Measurements from ENCODE around the gene SPIC. TPM values are rescaled to one million over a fixed set of nuclear protein-coding genes. Genes with fewer than 3 reads are reported as not detected.

Gene SPIC
- total RNA-seq, 1 donor from 2014 or later, result not detected

GRCh38 chr12:101491329-101491728, 16.2 kb downstream of the SPIC start:
- Mint-ChIP-seq H3K4me1 (no peaks in the 10 kb centered on the region), H3K36me3 (no peaks in the 10 kb centered on the region), H3K27ac (no peak overlapping the region), H3K4me3 (no peak overlapping the region), H3K27me3 (ENCODE audit: insufficient read depth, low read depth) (peaks cover 2% of the 10 kb centered on the region), H3K9me3 (no peaks in the 10 kb centered on the region)
- Histone ChIP-seq H4K20me1 (ENCODE audit: low read depth) (no peaks in the 10 kb centered on the region), H3K79me2 (ENCODE audit: low read depth) (no peaks in the 10 kb centered on the region), H3K9ac (no peak overlapping the region), H3K4me2 (no peak overlapping the region), H3K9me3 (ENCODE audit: low read depth) (no peaks in the 10 kb centered on the region), H3K4me3 (no peak overlapping the region), H3K27me3 (no peaks in the 10 kb centered on the region), H3K36me3 (no peaks in the 10 kb centered on the region), H2AFZ (replicated peaks) (no peak overlapping the region), H3F3A (ENCODE audit: low read depth) (no peaks in the 10 kb centered on the region), H3K4me1 (no peaks in the 10 kb centered on the region), H3K27ac (no peak overlapping the region)
- TF ChIP-seq EZH2phosphoT487 (IDR thresholded peaks at IDR 0.05), result no peak
- TF ChIP-seq CTCF (IDR thresholded peaks at IDR 0.05), result no peak
- no peak for TF ChIP-seq EZH2 (IDR thresholded peaks at IDR 0.05)
- DNase-seq (ENCODE audit: low spot score), result no peak

GRCh38 chr12:101493556-101493955, 18.4 kb downstream of the SPIC start:
- no peak overlapping the region for H3K27ac ChIP-seq
- no peaks in the 10 kb centered on the region for H3K27me3 ChIP-seq
- Mint-ChIP-seq H3K4me3 (no peak overlapping the region), H3K27me3 (ENCODE audit: insufficient read depth, low read depth) (peaks cover 2% of the 10 kb centered on the region), H3K36me3 (no peaks in the 10 kb centered on the region), H3K27ac (no peak overlapping the region), H3K4me1 (no peaks in the 10 kb centered on the region), H3K9me3 (no peaks in the 10 kb centered on the region)
- no peak overlapping the region for H3K4me2 ChIP-seq
- H4K20me1 ChIP-seq (ENCODE audit: low read depth), result no peaks in the 10 kb centered on the region
- DNase-seq (ENCODE audit: low spot score), result no peak
- no peak overlapping the region for H3K4me3 ChIP-seq
- TF ChIP-seq EZH2phosphoT487 (IDR thresholded peaks at IDR 0.05) (no peak), EZH2 (IDR thresholded peaks at IDR 0.05) (no peak), CTCF (IDR thresholded peaks at IDR 0.05) (no peak)
- H3K79me2 ChIP-seq (ENCODE audit: low read depth), result no peaks in the 10 kb centered on the region
- no peaks in the 10 kb centered on the region for H3K4me1 ChIP-seq
- H3K36me3 ChIP-seq, result no peaks in the 10 kb centered on the region
- no peak overlapping the region for H3K9ac ChIP-seq
- no peak overlapping the region for H2AFZ ChIP-seq (replicated peaks)
- no peaks in the 10 kb centered on the region for H3K9me3 ChIP-seq (ENCODE audit: low read depth)
- no peaks in the 10 kb centered on the region for H3F3A ChIP-seq (ENCODE audit: low read depth)

GRCh38 chr12:101498252-101498651, 23.1 kb downstream of the SPIC start:
- Histone ChIP-seq H2AFZ (replicated peaks) (no peak overlapping the region), H3F3A (ENCODE audit: low read depth) (no peaks in the 10 kb centered on the region), H3K4me2 (no peak overlapping the region), H3K4me1 (no peaks in the 10 kb centered on the region), H3K27ac (no peak overlapping the region), H3K4me3 (no peak overlapping the region), H3K27me3 (no peaks in the 10 kb centered on the region), H4K20me1 (ENCODE audit: low read depth) (no peaks in the 10 kb centered on the region), H3K36me3 (no peaks in the 10 kb centered on the region), H3K9ac (no peak overlapping the region), H3K79me2 (ENCODE audit: low read depth) (no peaks in the 10 kb centered on the region), H3K9me3 (ENCODE audit: low read depth) (no peaks in the 10 kb centered on the region)
- Mint-ChIP-seq H3K27ac (no peak overlapping the region), H3K9me3 (no peaks in the 10 kb centered on the region), H3K27me3 (ENCODE audit: insufficient read depth, low read depth) (no peaks in the 10 kb centered on the region), H3K4me3 (no peak overlapping the region), H3K4me1 (no peaks in the 10 kb centered on the region), H3K36me3 (no peaks in the 10 kb centered on the region)
- DNase-seq (ENCODE audit: low spot score), result no peak
- no peak for TF ChIP-seq CTCF (IDR thresholded peaks at IDR 0.05)
- no peak for TF ChIP-seq EZH2 (IDR thresholded peaks at IDR 0.05)
- no peak for TF ChIP-seq EZH2phosphoT487 (IDR thresholded peaks at IDR 0.05)
